ENCODE results near the gene KLHL5. TPM values are rescaled to one million over a fixed set of nuclear protein-coding genes. Genes with fewer than 3 reads are reported as not detected.

The KLHL5 gene
- total RNA-seq, 1 donor from 2014 or later: 65.9 TPM

GRCh38 chr4:39044956-39045826, 16.8 kb upstream of the KLHL5 start:
- TF ChIP-seq CTCF (IDR thresholded peaks at IDR 0.05) (no peak), EZH2phosphoT487 (IDR thresholded peaks at IDR 0.05) (no peak), EZH2 (IDR thresholded peaks at IDR 0.05) (no peak)
- Histone ChIP-seq H4K20me1 (ENCODE audit: low read depth) (peaks cover 22% of the 10 kb centered on the region), H3K27me3 (no peaks in the 10 kb centered on the region), H3K9me3 (ENCODE audit: low read depth) (no peaks in the 10 kb centered on the region), H3K79me2 (ENCODE audit: low read depth) (peaks cover 41% of the 10 kb centered on the region), H3K36me3 (no peaks in the 10 kb centered on the region), H3K4me2 (peak overlapping the region; percentile 77), H3K27ac (no peak overlapping the region), H3F3A (ENCODE audit: low read depth) (peaks cover 3% of the 10 kb centered on the region), H3K4me1 (peaks cover 14% of the 10 kb centered on the region), H3K9ac (no peak overlapping the region), H2AFZ (replicated peaks) (peak overlapping the region; percentile 74), H3K4me3 (peak overlapping the region; percentile 82)
- H3K4me1 Mint-ChIP-seq: peaks cover 32% of the 10 kb centered on the region
- peak overlapping the region; percentile 94 for H3K27ac Mint-ChIP-seq
- peak; percentile 80 for DNase-seq (ENCODE audit: low spot score)
- H3K27me3 Mint-ChIP-seq (ENCODE audit: insufficient read depth, low read depth): peaks cover 4% of the 10 kb centered on the region
- H3K9me3 Mint-ChIP-seq: no peaks in the 10 kb centered on the region
- peaks cover 2% of the 10 kb centered on the region for H3K36me3 Mint-ChIP-seq
- H3K4me3 Mint-ChIP-seq: peak overlapping the region; percentile 98

- no peak overlapping the region for H2AFZ ChIP-seq (replicated peaks)
- Mint-ChIP-seq H3K4me3 (peak overlapping the region; percentile 98), H3K27ac (no peak overlapping the region), H3K4me1 (peaks cover 37% of the 10 kb centered on the region), H3K27me3 (ENCODE audit: insufficient read depth, low read depth) (peaks cover 4% of the 10 kb centered on the region), H3K36me3 (peaks cover 2% of the 10 kb centered on the region), H3K9me3 (no peaks in the 10 kb centered on the region)
- H3K4me1 ChIP-seq: peaks cover 20% of the 10 kb centered on the region
- H4K20me1 ChIP-seq (ENCODE audit: low read depth): peaks cover 28% of the 10 kb centered on the region
- H3K4me3 ChIP-seq: peak overlapping the region; percentile 82
- H3K36me3 ChIP-seq: no peaks in the 10 kb centered on the region
- H3K79me2 ChIP-seq (ENCODE audit: low read depth): peaks cover 48% of the 10 kb centered on the region
- TF ChIP-seq EZH2phosphoT487 (IDR thresholded peaks at IDR 0.05) (no peak), EZH2 (IDR thresholded peaks at IDR 0.05) (no peak), CTCF (IDR thresholded peaks at IDR 0.05) (no peak)
- DNase-seq (ENCODE audit: low spot score): no peak
- peaks cover 3% of the 10 kb centered on the region for H3F3A ChIP-seq (ENCODE audit: low read depth)
- no peaks in the 10 kb centered on the region for H3K27me3 ChIP-seq
- H3K9ac ChIP-seq: no peak overlapping the region
- H3K9me3 ChIP-seq (ENCODE audit: low read depth): no peaks in the 10 kb centered on the region
- peak overlapping the region; percentile 77 for H3K4me2 ChIP-seq
- H3K27ac ChIP-seq: no peak overlapping the region
Measured at GRCh38 chr4:39045827-39046221, 16.2 kb upstream of the KLHL5 start.

GRCh38 chr4:39046249-39046648, 15.8 kb upstream of the KLHL5 start:
- H3K79me2 ChIP-seq (ENCODE audit: low read depth): peaks cover 52% of the 10 kb centered on the region
- no peak overlapping the region for H2AFZ ChIP-seq (replicated peaks)
- Mint-ChIP-seq H3K27ac (no peak overlapping the region), H3K9me3 (no peaks in the 10 kb centered on the region), H3K4me3 (peak overlapping the region; percentile 98), H3K36me3 (peaks cover 2% of the 10 kb centered on the region), H3K27me3 (ENCODE audit: insufficient read depth, low read depth) (peaks cover 4% of the 10 kb centered on the region), H3K4me1 (peaks cover 42% of the 10 kb centered on the region)
- peaks cover 3% of the 10 kb centered on the region for H3F3A ChIP-seq (ENCODE audit: low read depth)
- TF ChIP-seq EZH2phosphoT487 (IDR thresholded peaks at IDR 0.05): no peak
- TF ChIP-seq EZH2 (IDR thresholded peaks at IDR 0.05): no peak
- no peak for TF ChIP-seq CTCF (IDR thresholded peaks at IDR 0.05)
- no peak overlapping the region for H3K9ac ChIP-seq
- H3K4me1 ChIP-seq: peaks cover 25% of the 10 kb centered on the region
- no peak overlapping the region for H3K27ac ChIP-seq
- H3K36me3 ChIP-seq: no peaks in the 10 kb centered on the region
- peak overlapping the region; percentile 82 for H3K4me3 ChIP-seq
- H4K20me1 ChIP-seq (ENCODE audit: low read depth): peaks cover 32% of the 10 kb centered on the region
- H3K9me3 ChIP-seq (ENCODE audit: low read depth): no peaks in the 10 kb centered on the region
- peak overlapping the region; percentile 77 for H3K4me2 ChIP-seq
- no peak for DNase-seq (ENCODE audit: low spot score)
- H3K27me3 ChIP-seq: no peaks in the 10 kb centered on the region

Data from neural progenitor cell (in vitro differentiated cells).